HepG2 (cell line): ENCODE data around the gene SAPCD1. TPM values are rescaled to one million over a fixed set of nuclear protein-coding genes. Genes with fewer than 3 reads are reported as not detected.
A peak's percentile ranks its signal among the peaks of the same experiment; 100 is the strongest.

ENCODE experiments used
- CREB1 ChIP-seq, 2 experiments: fragments of 450-650 bp in 1 of 2; IDR thresholded peaks; 2 replicates each; pipeline ENCODE4 v1.6.1; 2016 to 2017; ENCODE audit warnings: control low read depth in 1 of 2, mild to moderate bottlenecking in 1 of 2, missing compliant biosample characterization in 1 of 2, missing genetic modification characterization in 1 of 2
- GABPB1 ChIP-seq: IDR thresholded peaks from 2 replicates; pipeline ENCODE4 v1.6.1; 2016; ENCODE audit warnings: mild to moderate bottlenecking, missing genetic modification reagents, moderate library complexity, missing compliant biosample characterization
- GATAD1 ChIP-seq: IDR thresholded peaks from 2 replicates; pipeline ENCODE4 v1.6.1; 2016; ENCODE audit warnings: missing genetic modification reagents, missing compliant biosample characterization
- GZF1 ChIP-seq: sonication (generic); formaldehyde crosslinking; IDR thresholded peaks from 2 replicates; pipeline ENCODE4 v1.5.1; 2020; ENCODE audit warnings: mild to moderate bottlenecking, missing genetic modification reagents
- ISX ChIP-seq: sonication (generic); formaldehyde crosslinking; conservative IDR thresholded peaks from 2 replicates; pipeline ENCODE4 v1.5.0; 2020; ENCODE audit warnings: missing genetic modification reagents
- KAT7 ChIP-seq: IDR thresholded peaks from 2 replicates; pipeline ENCODE4 v1.6.1; 2018; ENCODE audit warnings: borderline replicate concordance, missing compliant biosample characterization
- KAT8 ChIP-seq: IDR thresholded peaks from 2 replicates; pipeline ENCODE4 v1.6.1; 2016; ENCODE audit warnings: missing genetic modification reagents, missing compliant biosample characterization
- KMT2B ChIP-seq: IDR thresholded peaks from 2 replicates; pipeline ENCODE4 v1.6.1; 2016; ENCODE audit warnings: missing genetic modification reagents, missing compliant biosample characterization
- NFE2L1 ChIP-seq: sonication (generic); formaldehyde crosslinking; IDR thresholded peaks from 2 replicates; pipeline ENCODE4 v1.4.0; 2020; ENCODE audit warnings: missing genetic modification reagents, mild to moderate bottlenecking, borderline replicate concordance
- RCOR2 ChIP-seq: IDR thresholded peaks from 2 replicates; pipeline ENCODE4 v1.6.1; 2016; ENCODE audit warnings: missing biosample characterization, missing genetic modification reagents
- SNAI1 ChIP-seq: sonication (generic); formaldehyde crosslinking; IDR thresholded peaks from 2 replicates; pipeline ENCODE4 v1.5.0; 2020; ENCODE audit warnings: mild to moderate bottlenecking, missing genetic modification reagents, borderline replicate concordance
- SP1 ChIP-seq, 2 experiments: fragments of 450-650 bp in 1 of 2; sonication (generic) in 1 of 2; formaldehyde crosslinking in 1 of 2; IDR thresholded peaks; 2 replicates each; pipeline versions ENCODE4 v1.4.0 to v1.6.1; 2016 to 2020; ENCODE audit warnings: missing genetic modification reagents in 1 of 2
- SRSF1 ChIP-seq: fragments of 200-400 bp; formaldehyde crosslinking; optimal IDR thresholded peaks from 2 replicates; pipeline ENCODE3; 2017; ENCODE audit warnings: mild to moderate bottlenecking, low read depth, low read length, moderate library complexity
- TP53 ChIP-seq: sonication (generic); formaldehyde crosslinking; conservative IDR thresholded peaks from 2 replicates; pipeline ENCODE4 v1.4.0; 2020; ENCODE audit warnings: missing genetic modification reagents
- ZNF441 ChIP-seq: sonication (generic); formaldehyde crosslinking; IDR thresholded peaks from 2 replicates; pipeline ENCODE4 v1.7.0; 2021; ENCODE audit warnings: missing genetic modification reagents, borderline replicate concordance
- ZNF558 ChIP-seq: sonication (generic); formaldehyde crosslinking; IDR thresholded peaks from 2 replicates; pipeline ENCODE4 v1.9.0; 2022; ENCODE audit warnings: mild to moderate bottlenecking, missing genetic modification reagents, borderline replicate concordance
- ZNF768 ChIP-seq: sonication (generic); formaldehyde crosslinking; IDR thresholded peaks from 2 replicates; pipeline ENCODE4 v1.4.0; 2020; ENCODE audit warnings: missing genetic modification reagents
- ZNF839 ChIP-seq: sonication (generic); formaldehyde crosslinking; IDR thresholded peaks from 2 replicates; pipeline ENCODE4 v1.4.0; 2020; ENCODE audit warnings: missing genetic modification reagents, mild to moderate bottlenecking, borderline replicate concordance
- polyA plus RNA-seq, 8 experiments: library from polyadenylated mRNA; depleted of rRNA in 3 of 8; stranded (reverse) in 7 of 8; unstranded in 1 of 8; fragments of >200 nt; fragmentation: Illumina TruSeq in 4 of 8; extraction: Trizol in 4 of 8; gene quantifications; 2 replicates each; pipeline versions ENCODE4 v1.2.1 to v1.2.3, GENCODE V29; 2011 to 2016; ENCODE audit warnings: low read depth in 4 of 8, missing spikeins in 1 of 8, mixed read lengths in 1 of 8; ENCODE audit not compliant: insufficient read depth in 1 of 8
- total RNA-seq, 5 experiments: library from RNA; depleted of rRNA; stranded (reverse); fragments of >200 nt; fragmentation: Illumina TruSeq; extraction: Trizol; gene quantifications; 2 replicates each; pipeline ENCODE4 v1.2.3, GENCODE V29; 2016; ENCODE audit warnings: low read depth in 1 of 5
- TF ChIP-seq, protein P1 (sequence below): sonication (generic); formaldehyde crosslinking; conservative IDR thresholded peaks from 2 replicates; pipeline ENCODE4 v1.4.0; 2020; ENCODE audit warnings: missing genetic modification reagents
- TF ChIP-seq, protein P2 (sequence below): IDR thresholded peaks from 2 replicates; pipeline ENCODE4 v1.6.1; 2016; ENCODE audit warnings: missing genetic modification reagents, missing compliant biosample characterization

SAPCD1 gene
- total and polyA plus RNA-seq, 2 of the 13 experiments (the other 11 are each of a cell fraction or from before 2014, with no cell fraction given): 2.5 to 3.9 TPM

DNA sequence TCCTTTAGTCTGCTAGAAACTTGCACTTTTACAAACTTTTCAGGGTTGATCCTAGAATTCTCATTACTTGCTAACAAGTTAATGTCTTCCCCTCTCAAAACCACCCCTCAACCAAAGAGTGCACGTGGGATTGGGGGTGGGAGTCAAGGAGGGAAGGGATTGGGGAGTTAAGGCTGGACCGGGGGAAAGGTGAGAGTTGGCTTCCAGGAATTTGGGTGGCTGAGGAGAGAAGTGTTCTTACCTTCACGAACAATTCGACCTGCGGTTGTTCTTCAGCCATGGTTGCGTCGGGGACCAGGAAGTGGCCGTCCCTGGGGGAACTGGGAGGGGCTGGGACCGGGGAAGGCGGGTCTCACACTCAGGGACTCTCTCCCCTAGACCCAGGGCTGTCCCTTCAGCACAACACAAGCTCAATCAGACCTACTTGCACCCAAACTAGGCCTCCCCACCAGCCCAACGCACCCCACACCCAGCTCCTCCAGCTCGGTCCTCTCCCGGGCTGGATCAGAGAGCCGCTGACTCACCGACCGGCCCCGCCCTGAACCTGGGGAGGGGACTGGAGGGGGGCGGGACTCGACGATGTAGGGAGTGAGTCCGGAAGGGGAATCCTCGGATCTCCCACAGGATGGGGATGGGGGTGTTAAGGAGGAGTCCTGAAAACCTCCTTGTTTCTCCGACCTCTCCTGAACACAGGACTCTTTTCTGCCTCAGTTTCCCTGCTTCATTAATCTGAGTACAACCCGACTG is 26.3 kb upstream of the SAPCD1 start, which contains the start of gene CLIC1 (continued):
- TF ChIP-seq SP1 (IDR thresholded peaks at IDR 0.05) (no peak), SP1 (CRISPR knock-in tag; IDR thresholded peaks at IDR 0.05) (peak; percentile 68), CREB1 (IDR thresholded peaks at IDR 0.05) (no peak), CREB1 (CRISPR knock-in tag; IDR thresholded peaks at IDR 0.05) (0 out of 2 replicates have a peak, but pooled peaks have one; percentile 51), KMT2B (CRISPR knock-in tag) (peak; percentile 55; the same call in 1 of the 2 replicates), ZNF441 (CRISPR knock-in tag) (peak; percentile 69; the same call in 1 of the 2 replicates), NFE2L1 (peak; percentile 66; the same call in 1 of the 2 replicates), RCOR2 (CRISPR knock-in tag) (peak; percentile 85; the same call in 1 of the 2 replicates), ZNF558 (CRISPR knock-in tag) (no peak; the same call in 1 of the 2 replicates), TP53 (0 out of 2 replicates have a peak, but pooled peaks have one; percentile 16), GATAD1 (0 out of 2 replicates have a peak, but pooled peaks have one; percentile 20), GABPB1 (CRISPR knock-in tag) (peak; percentile 80), SRSF1 (peak; percentile 93), ZNF768 (CRISPR knock-in tag) (peak; percentile 73), KAT7 (CRISPR knock-in tag) (peak; percentile 91; the same call in 1 of the 2 replicates), ISX (CRISPR knock-in tag) (no peak), KAT8 (CRISPR knock-in tag) (peak; percentile 64), SNAI1 (CRISPR knock-in tag) (no peak), ZNF839 (CRISPR knock-in tag) (no peak), GZF1 (CRISPR knock-in tag) (peak; percentile 36; the same call in 1 of the 2 replicates)
- TF ChIP-seq, protein P1, sequence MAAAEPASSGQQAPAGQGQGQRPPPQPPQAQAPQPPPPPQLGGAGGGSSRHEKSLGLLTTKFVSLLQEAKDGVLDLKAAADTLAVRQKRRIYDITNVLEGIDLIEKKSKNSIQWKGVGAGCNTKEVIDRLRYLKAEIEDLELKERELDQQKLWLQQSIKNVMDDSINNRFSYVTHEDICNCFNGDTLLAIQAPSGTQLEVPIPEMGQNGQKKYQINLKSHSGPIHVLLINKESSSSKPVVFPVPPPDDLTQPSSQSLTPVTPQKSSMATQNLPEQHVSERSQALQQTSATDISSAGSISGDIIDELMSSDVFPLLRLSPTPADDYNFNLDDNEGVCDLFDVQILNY (CRISPR knock-in tag): 0 out of 2 replicates have a peak, but pooled peaks have one; percentile 14
- TF ChIP-seq, protein P2, sequence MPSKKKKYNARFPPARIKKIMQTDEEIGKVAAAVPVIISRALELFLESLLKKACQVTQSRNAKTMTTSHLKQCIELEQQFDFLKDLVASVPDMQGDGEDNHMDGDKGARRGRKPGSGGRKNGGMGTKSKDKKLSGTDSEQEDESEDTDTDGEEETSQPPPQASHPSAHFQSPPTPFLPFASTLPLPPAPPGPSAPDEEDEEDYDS (CRISPR knock-in tag): peak; percentile 96
